ENCODE results near the gene IL2RA. TPM values are rescaled to one million over a fixed set of nuclear protein-coding genes. Genes with fewer than 3 reads are reported as not detected.

The IL2RA gene
- polyA plus RNA-seq, 1 experiment = not detected

- peaks cover 2% of the 10 kb centered on the region for H3K27me3 ChIP-seq (ENCODE audit: control insufficient read depth, insufficient read depth, low read length)
- ChIA-PET CTCF (no interaction called here), POLR2A (no interaction called here)
- DNase-seq (ENCODE audit: low read depth, low spot score) = no peak
- H3K9me3 ChIP-seq (ENCODE audit: control insufficient read depth, insufficient read depth, low read length) = no peaks in the 10 kb centered on the region
- no peak overlapping the region for H3K27ac ChIP-seq (ENCODE audit: low read depth, low read length)
- H3K4me3 ChIP-seq (ENCODE audit: low read depth, low read length) = no peak overlapping the region
- no peak for TF ChIP-seq CTCF (IDR thresholded peaks at IDR 0.05; ENCODE audit: low read depth, low read length)
These were observed 31.9 kb downstream of the IL2RA start for GRCh38 chr10:6030217-6030616.

GRCh38 chr10:6027929-6028328 lies 34.2 kb downstream of the IL2RA start:
- Histone ChIP-seq H3K4me3 (ENCODE audit: low read depth, low read length) (no peak overlapping the region), H3K9me3 (ENCODE audit: control insufficient read depth, insufficient read depth, low read length) (no peaks in the 10 kb centered on the region), H3K27ac (ENCODE audit: low read depth, low read length) (no peak overlapping the region), H3K27me3 (ENCODE audit: control insufficient read depth, insufficient read depth, low read length) (peaks cover 9% of the 10 kb centered on the region)
- no peak for TF ChIP-seq CTCF (IDR thresholded peaks at IDR 0.05; ENCODE audit: low read depth, low read length)
- no peak for DNase-seq (ENCODE audit: low read depth, low spot score)
- POLR2A ChIA-PET = no interaction called here
- CTCF ChIA-PET = interaction anchor here (1.7 kb wide), 1 partner anchor 14 kb away, joined by 5 read pairs; no protein-coding TSS in a partner anchor

GRCh38 chr10:6025683-6026255 lies 36.4 kb downstream of the IL2RA start:
- POLR2A ChIA-PET = no interaction called here
- H3K9me3 ChIP-seq (ENCODE audit: control insufficient read depth, insufficient read depth, low read length) = no peaks in the 10 kb centered on the region
- H3K27ac ChIP-seq (ENCODE audit: low read depth, low read length) = no peak overlapping the region
- H3K4me3 ChIP-seq (ENCODE audit: low read depth, low read length) = no peak overlapping the region
- H3K27me3 ChIP-seq (ENCODE audit: control insufficient read depth, insufficient read depth, low read length) = peaks cover 13% of the 10 kb centered on the region
- no peak for DNase-seq (ENCODE audit: low read depth, low spot score)
- CTCF ChIA-PET = interaction anchor here (0.7 to 1.1 kb wide), 2 partner anchors 11 to 13 kb away, joined by 3 read pairs; no protein-coding TSS in a partner anchor
- TF ChIP-seq CTCF (IDR thresholded peaks at IDR 0.05; ENCODE audit: low read depth, low read length) = no peak

GRCh38 chr10:6024334-6024682 lies 37.9 kb downstream of the IL2RA start:
- H3K9me3 ChIP-seq (ENCODE audit: control insufficient read depth, insufficient read depth, low read length) = no peaks in the 10 kb centered on the region
- DNase-seq (ENCODE audit: low read depth, low spot score) = no peak
- H3K4me3 ChIP-seq (ENCODE audit: low read depth, low read length) = no peak overlapping the region
- no peak for TF ChIP-seq CTCF (IDR thresholded peaks at IDR 0.05; ENCODE audit: low read depth, low read length)
- H3K27ac ChIP-seq (ENCODE audit: low read depth, low read length) = no peak overlapping the region
- POLR2A ChIA-PET = no interaction called here
- peaks cover 13% of the 10 kb centered on the region for H3K27me3 ChIP-seq (ENCODE audit: control insufficient read depth, insufficient read depth, low read length)
- CTCF ChIA-PET = interaction anchor here (1.1 kb wide), 1 partner anchor 11 kb away, joined by 4 read pairs; no protein-coding TSS in a partner anchor

GRCh38 chr10:6023661-6024333 lies 38.4 kb downstream of the IL2RA start:
- ChIA-PET POLR2A (no interaction called here), CTCF (interaction anchor here (1.1 to 1.3 kb wide), 2 partner anchors 10 kb away, joined by 4 to 9 read pairs; no protein-coding TSS in a partner anchor)
- Histone ChIP-seq H3K9me3 (ENCODE audit: control insufficient read depth, insufficient read depth, low read length) (no peaks in the 10 kb centered on the region), H3K27me3 (ENCODE audit: control insufficient read depth, insufficient read depth, low read length) (peaks cover 13% of the 10 kb centered on the region), H3K4me3 (ENCODE audit: low read depth, low read length) (no peak overlapping the region), H3K27ac (ENCODE audit: low read depth, low read length) (no peak overlapping the region)
- TF ChIP-seq CTCF (IDR thresholded peaks at IDR 0.05; ENCODE audit: low read depth, low read length) = no peak
- DNase-seq (ENCODE audit: low read depth, low spot score) = no peak

All from AG04450 (cell line).